H7 (cell line): ENCODE data around the gene ARHGAP1. TPM values are rescaled to one million over a fixed set of nuclear protein-coding genes. Genes with fewer than 3 reads are reported as not detected.

Experiments
- DNase-seq: peaks from one replicate; pipeline ENCODE4 v3.0.0; 2012
- H3K27me3 ChIP-seq: 2 replicates; pipeline ENCODE4 v1.6.0; 2011; ENCODE audit warnings: mild to moderate bottlenecking, low read length; ENCODE audit not compliant: control insufficient read depth, insufficient read depth
- H3K36me3 ChIP-seq: replicated peaks from 2 replicates; pipeline ENCODE4 v1.5.1; 2011; ENCODE audit warnings: low read length; ENCODE audit not compliant: control insufficient read depth, insufficient read depth
- H3K4me3 ChIP-seq: 2 replicates; pipeline ENCODE4 v1.5.1; 2011; ENCODE audit warnings: low read depth, mild to moderate bottlenecking, control low read depth, low read length, moderate library complexity; ENCODE audit not compliant: insufficient read depth
- total RNA-seq: library from RNA; depleted of rRNA; stranded (reverse); fragments of >200 nt; shearing (Covaris generic); gene quantifications from 2 replicates; pipeline ENCODE4 v1.2.3, GENCODE V29; 2014; rRNA removed

Gene ARHGAP1
- total RNA-seq, 1 experiment from 2014 or later, result 30.8 TPM

GRCh38 chr11:46637546-46637945 lies 62.9 kb downstream of the ARHGAP1 start:
- no peaks in the 10 kb centered on the region for H3K27me3 ChIP-seq
- no peaks in the 10 kb centered on the region; the same call in 1 of the 2 replicates for H3K36me3 ChIP-seq
- DNase-seq, result no peak
- H3K4me3 ChIP-seq, result no peak overlapping the region

- H3K4me3 ChIP-seq, result no peak overlapping the region
- DNase-seq, result no peak
- no peaks in the 10 kb centered on the region; the same call in 1 of the 2 replicates for H3K36me3 ChIP-seq
- H3K27me3 ChIP-seq, result no peaks in the 10 kb centered on the region
Measured at GRCh38 chr11:46635557-46636139, 64.8 kb downstream of the ARHGAP1 start.

- no peak for DNase-seq
- Histone ChIP-seq H3K27me3 (no peaks in the 10 kb centered on the region), H3K4me3 (no peak overlapping the region), H3K36me3 (peaks cover 3% of the 10 kb centered on the region)
Measured at GRCh38 chr11:46633291-46634217, 66.9 kb downstream of the ARHGAP1 start.

GRCh38 chr11:46632502-46632901 lies 67.9 kb downstream of the ARHGAP1 start:
- Histone ChIP-seq H3K4me3 (no peak overlapping the region), H3K27me3 (no peaks in the 10 kb centered on the region)
- no peak for DNase-seq

GRCh38 chr11:46631676-46632075 lies 68.7 kb downstream of the ARHGAP1 start:
- Histone ChIP-seq H3K4me3 (no peak overlapping the region), H3K27me3 (no peaks in the 10 kb centered on the region), H3K36me3 (peaks cover 3% of the 10 kb centered on the region)
- no peak for DNase-seq

More at GRCh38 chr11:46632502-46632901, 67.9 kb downstream of the ARHGAP1 start:
- H3K36me3 ChIP-seq, result peaks cover 3% of the 10 kb centered on the region

- H3K4me3 ChIP-seq, result no peak overlapping the region
- peaks cover 3% of the 10 kb centered on the region for H3K36me3 ChIP-seq
- DNase-seq, result no peak
- no peaks in the 10 kb centered on the region for H3K27me3 ChIP-seq
Measured at GRCh38 chr11:46630237-46630636, 70.2 kb downstream of the ARHGAP1 start.

GRCh38 chr11:46628961-46629360 lies 71.5 kb downstream of the ARHGAP1 start:
- peaks cover 3% of the 10 kb centered on the region for H3K36me3 ChIP-seq

More at GRCh38 chr11:46628961-46629360, 71.5 kb downstream of the ARHGAP1 start:
- H3K27me3 ChIP-seq, result no peaks in the 10 kb centered on the region
- H3K4me3 ChIP-seq, result no peak overlapping the region
- no peak for DNase-seq

Other genes starting within 250 kb of the ARHGAP1 start
- 36.8 and 42.5 TPM in 2 replicates for gene AMBRA1, start 106.6 kb downstream of the ARHGAP1 start, total RNA-seq
- 3.9 TPM in 2 replicates for gene HARBI1, start 83.4 kb downstream of the ARHGAP1 start, total RNA-seq
- 60.0 and 63.5 TPM in 2 replicates for gene ATG13, start 83.1 kb downstream of the ARHGAP1 start, total RNA-seq
- 20.6 and 23.1 TPM in 2 replicates for gene ZNF408, start 412 bp upstream of the ARHGAP1 start, total RNA-seq
- 0.33 TPM in 1 of 2 replicates, not detected in the other for gene F2, start 18.6 kb upstream of the ARHGAP1 start, total RNA-seq
- gene CKAP5, start 145.7 kb upstream of the ARHGAP1 start, total RNA-seq, result 81.8 and 152 TPM in 2 replicates
- gene LRP4, start 217.9 kb upstream of the ARHGAP1 start, total RNA-seq, result 16.7 and 25.0 TPM in 2 replicates
- gene CSTPP1, start 236.1 kb upstream of the ARHGAP1 start, total RNA-seq, result 21.0 and 29.3 TPM in 2 replicates